PC-9 (cell line): ENCODE data around the gene EIF4E1B. TPM values are rescaled to one million over a fixed set of nuclear protein-coding genes. Genes with fewer than 3 reads are reported as not detected.
"Not testable (repeated sequence)": the region's sequence is repeated elsewhere in the genome, so short reads cannot be mapped to it uniquely, and the experiment has no call there.

Experiments used
- BruUV-seq: library from RNA; stranded (reverse); fragments of 400-500 nt; replicated peaks from 2 replicates; lab custom pipeline; 2021; lab: Mats Ljungman, UMichigan
- CTCF ChIA-PET: fragments of 300-600 bp; sonication (Branson Sonifier 250); formaldehyde crosslinking; loops from one replicate; lab custom pipeline; 2022; ENCODE audit warnings: antibody characterized with exemption; lab: Charles Lee
- POLR2A ChIA-PET: fragments of 300-600 bp; sonication (Branson Sonifier 250); formaldehyde crosslinking; loops from one replicate; lab custom pipeline; 2022; ENCODE audit warnings: antibody characterized with exemption; ENCODE audit not compliant: unreplicated experiment; lab: Charles Lee
- DNase-seq, 2 experiments: peaks; one replicate each; pipeline versions ENCODE4 v3.0.0 to v3.0.0-alpha.2; 2015 to 2022; ENCODE audit warnings: mixed read lengths in 1 of 2
- H2AFZ ChIP-seq: fragments of 200-600 bp; sonication (generic); 2 replicates; pipeline ENCODE4 v1.8.1; 2017; ENCODE audit warnings: antibody characterized with exemption
- H3F3A ChIP-seq: fragments of 200-600 bp; sonication (generic); 2 replicates; pipeline ENCODE4 v1.8.1; 2017; ENCODE audit warnings: antibody characterized with exemption, mild to moderate bottlenecking, low read depth; ENCODE audit not compliant: insufficient read depth
- H3K27ac ChIP-seq: fragments of 200-600 bp; sonication (generic); 2 replicates; pipeline ENCODE4 v1.6.1; 2016; ENCODE audit warnings: mixed run types
- H3K27me3 ChIP-seq: fragments of 200-600 bp; sonication (generic); 2 replicates; pipeline ENCODE4 v1.6.1; 2016; ENCODE audit warnings: low read depth, mixed run types; ENCODE audit not compliant: insufficient read depth
- H3K36me3 ChIP-seq: fragments of 200-600 bp; sonication (generic); 2 replicates; pipeline ENCODE4 v1.6.1; 2016; ENCODE audit warnings: low read depth, mixed run types
- H3K4me1 ChIP-seq: fragments of 200-600 bp; sonication (generic); replicated peaks from 2 replicates; pipeline ENCODE4 v1.6.1; 2016; ENCODE audit warnings: mixed run types; ENCODE audit not compliant: insufficient read depth
- H3K4me2 ChIP-seq: fragments of 200-600 bp; sonication (generic); 2 replicates; pipeline ENCODE4 v1.6.1; 2017; ENCODE audit warnings: mixed run types
- H3K4me3 ChIP-seq: fragments of 200-600 bp; sonication (generic); 2 replicates; pipeline ENCODE4 v1.6.1; 2016; ENCODE audit warnings: mixed run types
- H3K79me2 ChIP-seq: fragments of 200-600 bp; sonication (generic); 2 replicates; pipeline ENCODE4 v1.6.1; 2017; ENCODE audit warnings: low read depth, mixed run types
- H3K9me2 ChIP-seq: fragments of 200-600 bp; sonication (generic); 2 replicates; pipeline ENCODE4 v1.8.1; 2017; ENCODE audit warnings: mild to moderate bottlenecking; ENCODE audit not compliant: insufficient read depth
- H3K9me3 ChIP-seq: fragments of 200-600 bp; sonication (generic); 2 replicates; pipeline ENCODE4 v1.8.1; 2016; ENCODE audit warnings: low read depth; ENCODE audit not compliant: insufficient read depth
- H4K20me1 ChIP-seq: fragments of 200-600 bp; sonication (generic); 2 replicates; pipeline ENCODE4 v1.8.1; 2017; ENCODE audit not compliant: insufficient read depth
- CTCF ChIP-seq: fragments of 200-600 bp; sonication (generic); conservative IDR thresholded peaks from 2 replicates; pipeline ENCODE4 v1.6.1; 2017; ENCODE audit warnings: mixed run types, antibody characterized with exemption, mild to moderate bottlenecking, moderate library complexity
- EZH2 ChIP-seq: fragments of 200-600 bp; sonication (generic); IDR thresholded peaks from 2 replicates; pipeline ENCODE4 v1.8.0; 2017; ENCODE audit warnings: antibody characterized with exemption, low read depth
- intact Hi-C: fragments of 100-400 bp; cut with micrococcal nuclease; formaldehyde crosslinking; loops from one replicate; pipeline ENCODE4 v1.10.0; 2022; ENCODE audit not compliant: unreplicated experiment
- total RNA-seq: library from RNA; stranded (reverse); gene quantifications from 2 replicates; pipeline ENCODE4 v1.2.3, GENCODE V29; 2021

The EIF4E1B gene
- total RNA-seq, 1 experiment from 2014 or later = not detected

- intact Hi-C loops = no loop called here
- no TSS peak for BruUV-seq
- Histone ChIP-seq H3K4me1 (no peaks in the 10 kb centered on the region), H3K4me3 (no peak overlapping the region), H3K36me3 (no peaks in the 10 kb centered on the region), H3K79me2 (no peaks in the 10 kb centered on the region), H3K9me2 (no peaks in the 10 kb centered on the region), H3K27me3 (no peaks in the 10 kb centered on the region), H3K9me3 (no peaks in the 10 kb centered on the region; the same call in 1 of the 2 replicates), H3K27ac (no peak overlapping the region), H3F3A (no peaks in the 10 kb centered on the region), H3K4me2 (no peak overlapping the region), H2AFZ (no peak overlapping the region), H4K20me1 (no peaks in the 10 kb centered on the region)
- ChIA-PET POLR2A (no interaction called here), CTCF (no interaction called here)
- DNase-seq = no peak
- TF ChIP-seq EZH2 (no peak), CTCF (no peak)
Observed at GRCh38 chr5:176590035-176590717, 40.3 kb upstream of the EIF4E1B start.

GRCh38 chr5:176591667-176592066 lies 38.8 kb upstream of the EIF4E1B start:
- CTCF ChIA-PET, BruUV-seq, H3K9me2 ChIP-seq: not testable (repeated sequence)

GRCh38 chr5:176592573-176592972 lies 37.9 kb upstream of the EIF4E1B start:
- intact Hi-C loops = no loop called here
- Histone ChIP-seq H3K4me2 (no peak overlapping the region), H3K79me2 (no peaks in the 10 kb centered on the region), H3K36me3 (no peaks in the 10 kb centered on the region), H3K4me3 (no peak overlapping the region), H2AFZ (no peak overlapping the region), H4K20me1 (no peaks in the 10 kb centered on the region), H3K27ac (no peak overlapping the region), H3K9me2 (no peaks in the 10 kb centered on the region), H3K4me1 (no peaks in the 10 kb centered on the region), H3F3A (no peaks in the 10 kb centered on the region), H3K9me3 (no peaks in the 10 kb centered on the region), H3K27me3 (no peaks in the 10 kb centered on the region)
- no peak for DNase-seq
- TF ChIP-seq CTCF (no peak), EZH2 (no peak)
- ChIA-PET CTCF (no interaction called here), POLR2A (interaction anchor here (0.5 kb wide), 1 partner anchor 262 kb away, joined by 3 read pairs; no protein-coding TSS in a partner anchor)
- BruUV-seq = no TSS peak

More at GRCh38 chr5:176591667-176592066, 38.8 kb upstream of the EIF4E1B start:
- H3K4me2 ChIP-seq, H3K27ac ChIP-seq, intact Hi-C loops, H2AFZ ChIP-seq, POLR2A ChIA-PET, H3F3A ChIP-seq, H3K4me3 ChIP-seq, H3K79me2 ChIP-seq, H3K27me3 ChIP-seq, H3K9me3 ChIP-seq, DNase-seq, H4K20me1 ChIP-seq, H3K4me1 ChIP-seq, H3K36me3 ChIP-seq: not testable (repeated sequence)
